Common myeloid progenitor, CD34-positive (primary cell): ENCODE measurements around the gene PICK1.

Experiments
- CTCF ChIA-PET: fragments of 350-600 bp; sonication (Branson Sonifier 250); formaldehyde crosslinking; loops from one replicate; lab custom pipeline; 2021; ENCODE audit warnings: antibody characterized with exemption; lab: Charles Lee
- POLR2A ChIA-PET: fragments of 350-600 bp; sonication (Branson Sonifier 250); formaldehyde crosslinking; loops from one replicate; lab custom pipeline; 2021; ENCODE audit warnings: antibody characterized with exemption; lab: Charles Lee
- DNase-seq, 3 donors: peaks; one replicate each; pipeline versions ENCODE4 v3.0.0 to v3.0.0-alpha.2; 2013
- H3K27ac ChIP-seq, 2 experiments: 1 replicate in 1 of 2; 2 replicates in 1 of 2; pipeline ENCODE4 v1.7.0; 2013; ENCODE audit warnings: inconsistent platforms in 2 of 2, low read length in 2 of 2, mild to moderate bottlenecking in 2 of 2, low read depth in 1 of 2, moderate library complexity in 1 of 2; ENCODE audit not compliant: severe bottlenecking in 2 of 2, insufficient read depth in 1 of 2, poor library complexity in 1 of 2
- H3K27me3 ChIP-seq, 5 experiments: replicated peaks in 2 of 5; 1 replicate in 3 of 5; 2 replicates in 2 of 5; pipeline versions ENCODE4 v1.6.1 to v1.7.0; 2013; ENCODE audit warnings: low read length in 4 of 5, mild to moderate bottlenecking in 2 of 5, moderate library complexity in 2 of 5, inconsistent platforms in 1 of 5; ENCODE audit not compliant: insufficient read depth in 5 of 5, control insufficient read depth in 4 of 5
- H3K36me3 ChIP-seq, 4 experiments: 1 replicate in 2 of 4; 2 replicates in 2 of 4; pipeline versions ENCODE4 v1.6.1 to v1.7.0; 2013; ENCODE audit warnings: low read length in 3 of 4, control low read depth in 1 of 4, mild to moderate bottlenecking in 1 of 4; ENCODE audit not compliant: control insufficient read depth in 4 of 4, insufficient read depth in 4 of 4
- H3K4me1 ChIP-seq, 4 experiments: 1 replicate in 3 of 4; 2 replicates in 1 of 4; pipeline versions ENCODE4 v1.6.1 to v1.7.1; 2013; ENCODE audit warnings: low read length in 3 of 4, mild to moderate bottlenecking in 3 of 4, control low read depth in 1 of 4, inconsistent platforms in 1 of 4, moderate library complexity in 1 of 4; ENCODE audit not compliant: control insufficient read depth in 4 of 4, insufficient read depth in 4 of 4; ENCODE audit errors: control extremely low read depth in 1 of 4
- H3K4me3 ChIP-seq, 7 experiments: 1 replicate in 4 of 7; 2 replicates in 3 of 7; pipeline versions ENCODE4 v1.5.1 to v1.7.0; 2013; ENCODE audit warnings: mild to moderate bottlenecking in 7 of 7, low read length in 6 of 7, moderate library complexity in 6 of 7, inconsistent platforms in 2 of 7, low read depth in 2 of 7, control low read depth in 1 of 7; ENCODE audit not compliant: insufficient read depth in 4 of 7, control insufficient read depth in 1 of 7; ENCODE audit errors: extremely low read depth in 1 of 7
- H3K9me3 ChIP-seq, 5 experiments: 1 replicate in 4 of 5; 2 replicates in 1 of 5; pipeline versions ENCODE4 v1.6.1 to v1.7.1; 2013; ENCODE audit warnings: low read length in 4 of 5, mild to moderate bottlenecking in 2 of 5, inconsistent platforms in 1 of 5, low read depth in 1 of 5, moderate library complexity in 1 of 5; ENCODE audit not compliant: control insufficient read depth in 4 of 5, insufficient read depth in 2 of 5; ENCODE audit errors: control extremely low read depth in 1 of 5
- WGBS: methylation state at CpG from one replicate; pipeline ENCODE4 v1.1.5; 2013; ENCODE audit not compliant: insufficient coverage; 5-methylcytosine and 5-hydroxymethylcytosine counted together

Gene PICK1

DNA sequence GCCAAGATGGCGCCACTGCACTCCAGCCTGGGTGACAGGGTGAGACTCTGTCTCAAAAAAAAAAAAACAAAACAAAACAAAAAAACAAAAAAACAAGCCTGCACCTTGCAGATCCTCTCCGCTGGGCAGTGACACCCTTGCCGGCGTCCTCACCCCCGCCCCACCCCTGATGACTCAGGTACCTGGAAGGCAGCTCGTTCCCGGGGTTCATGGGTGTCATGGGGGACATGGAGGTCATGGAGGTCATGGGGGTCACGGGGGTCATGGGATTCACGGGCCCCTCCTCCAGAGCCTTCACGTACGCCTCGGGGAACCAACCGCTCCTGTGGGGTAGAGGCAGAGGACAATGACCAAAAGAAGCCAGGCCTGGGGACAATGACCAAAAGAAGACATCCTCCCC is 29.7 kb downstream of the PICK1 start:
- POLR2A ChIA-PET = interaction anchor here (0.7 kb wide), 1 partner anchor 525 kb away, joined by 3 read pairs; no protein-coding TSS in a partner anchor
- DNase-seq = no peak
- Histone ChIP-seq H3K4me3 (no peak overlapping the region), H3K9me3 (no peaks in the 10 kb centered on the region), H3K4me1 (peaks cover 0 to 15% (median 11%) of the 10 kb centered on the region in 4 experiments), H3K27ac (no peak overlapping the region), H3K27me3 (peaks cover 0 to 39% (median 18%) of the 10 kb centered on the region in 5 experiments), H3K36me3 (peaks cover 0 to 2% (median 0%) of the 10 kb centered on the region in 4 experiments)
- WGBS = 94% methylated on average over 12 of the region's 13 CpGs
- CTCF ChIA-PET = no interaction called here

DNA sequence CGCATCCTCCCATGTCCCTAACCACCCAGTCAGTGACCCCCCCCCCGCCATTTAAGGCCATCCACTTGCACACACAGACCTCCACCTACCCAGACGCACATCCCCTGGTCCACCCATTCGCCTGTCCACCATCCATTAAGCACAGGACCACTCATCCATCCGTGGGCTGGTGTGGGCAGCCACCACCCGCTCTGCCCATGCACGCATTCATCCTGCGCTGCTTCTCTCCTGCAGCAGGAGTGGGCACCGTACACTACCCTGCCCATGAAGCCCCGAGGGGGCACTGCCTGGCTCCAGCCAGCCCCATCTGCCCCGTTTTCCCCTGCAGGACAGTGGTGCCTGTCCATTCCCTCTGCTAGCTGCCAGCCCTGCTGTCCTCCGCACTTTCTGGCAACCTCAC is 30.7 kb downstream of the PICK1 start:
- Histone ChIP-seq H3K36me3 (peaks cover 0 to 2% (median 0%) of the 10 kb centered on the region in 4 experiments), H3K4me1 (peaks cover 0 to 6% (median 3%) of the 10 kb centered on the region in 4 experiments), H3K9me3 (no peaks in the 10 kb centered on the region), H3K4me3 (no peak overlapping the region), H3K27me3 (peaks cover 0 to 30% (median 11%) of the 10 kb centered on the region in 5 experiments), H3K27ac (no peak overlapping the region)
- ChIA-PET CTCF (no interaction called here), POLR2A (no interaction called here)
- DNase-seq = no peak
- 99% methylated on average over 7 of the region's 12 CpGs for WGBS

DNA sequence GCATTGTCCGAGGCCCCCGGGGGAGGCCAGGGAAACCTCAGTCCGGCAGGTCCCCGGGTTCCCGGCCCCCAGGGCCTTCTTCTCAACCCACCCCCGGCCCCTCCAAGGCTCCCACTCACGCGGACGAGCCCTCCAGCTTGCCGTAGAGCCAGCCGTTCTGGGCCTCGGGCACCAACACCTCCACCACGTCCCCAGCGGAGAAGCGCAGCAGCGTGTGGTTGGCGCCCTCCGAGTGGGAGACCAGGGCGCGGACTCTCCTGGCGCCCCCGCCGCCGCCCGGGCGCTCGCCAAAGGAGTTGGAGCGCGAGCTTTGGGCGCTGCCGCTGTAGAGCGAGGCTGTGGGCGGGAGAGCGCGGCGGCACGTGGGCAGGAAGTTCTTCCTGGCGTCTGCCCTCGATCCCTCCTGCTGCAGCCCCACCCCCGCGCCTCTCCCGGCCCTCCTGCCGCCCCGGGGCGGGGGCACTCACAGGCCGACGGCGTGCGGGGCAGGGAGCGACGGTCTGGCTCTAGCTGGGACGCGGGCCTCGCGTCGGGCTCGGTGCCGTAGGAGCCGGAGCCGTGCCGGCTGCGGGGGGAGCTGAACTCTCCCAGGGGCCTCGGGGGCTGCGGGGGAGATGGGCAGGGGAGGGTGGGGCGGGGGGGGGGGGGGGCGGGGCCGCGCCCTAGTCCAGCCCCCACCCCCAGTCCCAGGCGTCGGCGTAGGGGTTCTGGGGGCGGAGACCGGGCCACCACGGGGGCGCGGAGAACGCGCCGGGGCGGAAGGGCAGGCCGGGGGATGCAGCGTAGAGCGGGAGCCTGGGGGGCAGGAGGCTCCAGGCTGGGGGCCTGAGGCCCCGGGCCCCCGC is 31.6 kb downstream of the PICK1 start:
- Histone ChIP-seq H3K27ac (no peak overlapping the region), H3K27me3 (peaks cover 0 to 20% (median 3%) of the 10 kb centered on the region in 5 experiments), H3K4me3 (no peak overlapping the region), H3K9me3 (no peaks in the 10 kb centered on the region), H3K4me1 (peaks cover 0 to 4% (median 2%) of the 10 kb centered on the region in 4 experiments), H3K36me3 (peaks cover 0 to 2% (median 0%) of the 10 kb centered on the region in 4 experiments)
- peak in 2 of 3 donors; percentile 24 to 28 for DNase-seq
- WGBS = 44% methylated on average over 41 of the region's 85 CpGs
- POLR2A ChIA-PET = no interaction called here
- CTCF ChIA-PET = interaction anchor here (1.8 kb wide), 1 partner anchor 15 kb away, joined by 6 read pairs; no protein-coding TSS in a partner anchor

- no peak for DNase-seq
- Histone ChIP-seq H3K36me3 (peaks cover 0 to 2% (median 0%) of the 10 kb centered on the region in 4 experiments), H3K4me3 (no peak overlapping the region), H3K4me1 (peaks cover 0 to 4% (median 2%) of the 10 kb centered on the region in 4 experiments), H3K9me3 (no peaks in the 10 kb centered on the region), H3K27ac (no peak overlapping the region), H3K27me3 (peaks cover 0 to 16% (median 3%) of the 10 kb centered on the region in 5 experiments)
- ChIA-PET POLR2A (no interaction called here), CTCF (interaction anchor here (1.5 to 1.8 kb wide), 2 partner anchors 14 to 141 kb away, joined by 5 to 6 read pairs; no protein-coding TSS in a partner anchor)
- 49% methylated on average over 26 of the region's 34 CpGs for WGBS
Measured at GRCh38 chr22:38089474-38089851, 32.3 kb downstream of the PICK1 start.

DNA sequence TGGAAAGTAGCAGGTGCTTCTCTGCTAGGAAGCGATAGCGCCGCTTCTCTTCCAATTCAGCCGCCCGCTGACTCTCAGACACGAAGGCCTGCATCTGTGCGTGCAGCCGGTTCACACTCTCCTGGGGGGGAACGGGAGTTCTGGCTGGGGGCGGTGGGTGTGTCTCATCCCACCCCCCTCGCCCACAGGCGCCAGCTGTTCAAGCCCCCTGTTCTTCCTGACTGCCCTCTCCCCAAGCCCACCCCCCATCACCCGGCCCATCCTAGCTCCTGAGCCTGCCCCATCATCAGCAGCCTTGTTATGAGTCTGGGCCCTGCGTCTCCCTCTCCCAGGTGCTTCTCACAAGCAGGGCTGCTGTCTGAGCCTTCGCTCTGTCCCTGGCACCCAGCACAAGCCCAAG is 39.9 kb downstream of the PICK1 start:
- CTCF ChIA-PET = interaction anchor here (1.3 kb wide), 1 partner anchor 38 kb away, joined by 3 read pairs; no protein-coding TSS in a partner anchor
- no peak for DNase-seq
- Histone ChIP-seq H3K9me3 (no peaks in the 10 kb centered on the region), H3K27ac (no peak overlapping the region), H3K4me1 (no peaks in the 10 kb centered on the region), H3K4me3 (no peak overlapping the region), H3K36me3 (no peaks in the 10 kb centered on the region), H3K27me3 (no peaks in the 10 kb centered on the region)
- POLR2A ChIA-PET = interaction anchor here (0.7 kb wide), 1 partner anchor 14 kb away, joined by 3 read pairs; no protein-coding TSS in a partner anchor
- WGBS = 99% methylated on average over 9 of the region's 15 CpGs

GRCh38 chr22:38097557-38098409 is 40.6 kb downstream of the PICK1 start:
- DNase-seq = no peak
- POLR2A ChIA-PET = interaction anchor here (0.7 kb wide), 1 partner anchor 15 kb away, joined by 3 read pairs; no protein-coding TSS in a partner anchor
- WGBS = 95% methylated on average over 23 of the region's 32 CpGs

More at GRCh38 chr22:38097557-38098409, 40.6 kb downstream of the PICK1 start:
- Histone ChIP-seq H3K9me3 (no peaks in the 10 kb centered on the region), H3K4me3 (no peak overlapping the region), H3K27me3 (no peaks in the 10 kb centered on the region), H3K27ac (no peak overlapping the region), H3K36me3 (no peaks in the 10 kb centered on the region), H3K4me1 (no peaks in the 10 kb centered on the region)
- CTCF ChIA-PET = interaction anchor here (0.8 to 1.6 kb wide), 4 partner anchors 28 to 131 kb away, joined by 3 to 5 read pairs (median 3); no protein-coding TSS in a partner anchor
